Keratinocyte (primary cell): Measurements from ENCODE around the gene SPX. TPM values are rescaled to one million over a fixed set of nuclear protein-coding genes. Genes with fewer than 3 reads are reported as not detected.

Experiments
- DNase-seq: peaks from one replicate; pipeline ENCODE4 v3.0.0-alpha.2; 2011; ENCODE audit warnings: low read depth, missing footprints, low spot score
- FAIRE-seq: peaks from 2 replicates; lab custom pipeline; 2011; peaks lifted over from hg19 to GRCh38; lab: Jason Lieb, UNC
- H2AFZ ChIP-seq: 2 replicates; pipeline ENCODE4 v1.6.0; 2012; ENCODE audit warnings: low read length, control low read depth, inconsistent platforms; ENCODE audit not compliant: control insufficient read depth
- H3K27ac ChIP-seq: 2 replicates; pipeline ENCODE4 v1.5.1; 2011; ENCODE audit warnings: low read length; ENCODE audit not compliant: control insufficient read depth, insufficient read depth
- H3K27me3 ChIP-seq: 3 replicates; pipeline ENCODE4 v1.6.0; 2011; ENCODE audit warnings: low read length; ENCODE audit not compliant: control insufficient read depth, insufficient read depth; ENCODE audit errors: extremely low read depth
- H3K36me3 ChIP-seq, 2 experiments: 2 replicates in 1 of 2; 3 replicates in 1 of 2; pipeline ENCODE4 v1.5.1; 2011; ENCODE audit warnings: low read length in 2 of 2, mild to moderate bottlenecking in 1 of 2; ENCODE audit not compliant: control insufficient read depth in 2 of 2, insufficient read depth in 2 of 2; ENCODE audit errors: extremely low read depth in 1 of 2
- H3K4me1 ChIP-seq: 3 replicates; pipeline ENCODE4 v1.5.1; 2011; ENCODE audit warnings: low read length; ENCODE audit not compliant: control insufficient read depth, insufficient read depth; ENCODE audit errors: extremely low read depth
- H3K4me2 ChIP-seq: 3 replicates; pipeline ENCODE4 v1.6.0; 2011; ENCODE audit warnings: low read depth, low read length; ENCODE audit not compliant: control insufficient read depth, insufficient read depth; ENCODE audit errors: extremely low read depth
- H3K4me3 ChIP-seq, 3 experiments: fragments of 200-600 bp in 1 of 3; sonication (generic) in 1 of 3; 2 replicates in 2 of 3; 3 replicates in 1 of 3; pipeline ENCODE4 v1.5.1; 2011 to 2016; ENCODE audit warnings: low read length in 3 of 3, mild to moderate bottlenecking in 3 of 3, control low read depth in 2 of 3, inconsistent platforms in 1 of 3, low read depth in 1 of 3, mixed read lengths in 1 of 3, mixed run types in 1 of 3, moderate library complexity in 1 of 3; ENCODE audit not compliant: control insufficient read depth in 2 of 3, insufficient read depth in 2 of 3; ENCODE audit errors: extremely low read depth in 1 of 3
- H3K79me2 ChIP-seq: 2 replicates; pipeline ENCODE4 v1.6.0; 2012; ENCODE audit warnings: low read length; ENCODE audit not compliant: control insufficient read depth, insufficient read depth
- H3K9ac ChIP-seq: 3 replicates; pipeline ENCODE4 v1.6.0; 2011; ENCODE audit warnings: low read length; ENCODE audit not compliant: control insufficient read depth, insufficient read depth; ENCODE audit errors: extremely low read depth
- H3K9me1 ChIP-seq: 3 replicates; pipeline ENCODE4 v1.6.0; 2011; ENCODE audit warnings: low read length; ENCODE audit not compliant: control insufficient read depth, insufficient read depth; ENCODE audit errors: extremely low read depth
- H3K9me3 ChIP-seq: 2 replicates; pipeline ENCODE4 v1.5.1; 2012; ENCODE audit warnings: low read depth, low read length; ENCODE audit not compliant: control insufficient read depth
- H4K20me1 ChIP-seq: 3 replicates; pipeline ENCODE4 v1.6.0; 2011; ENCODE audit warnings: low read length; ENCODE audit not compliant: control insufficient read depth, insufficient read depth; ENCODE audit errors: extremely low read depth
- CTCF ChIP-seq, 3 experiments: IDR thresholded peaks in 1 of 3; conservative IDR thresholded peaks in 1 of 3; optimal IDR thresholded peaks in 1 of 3; 2 replicates in 2 of 3; 3 replicates in 1 of 3; pipeline versions ENCODE3 to v1.5.1; 2011; ENCODE audit warnings: low read length in 3 of 3, mild to moderate bottlenecking in 3 of 3, moderate library complexity in 2 of 3, control low read depth in 1 of 3, inconsistent platforms in 1 of 3; ENCODE audit not compliant: insufficient read depth in 2 of 3; ENCODE audit errors: extremely low read depth in 1 of 3
- EZH2 ChIP-seq: IDR thresholded peaks from one replicate; pipeline ENCODE4 v1.6.1; 2012; ENCODE audit warnings: inconsistent platforms, mild to moderate bottlenecking, low read length, moderate library complexity
- dilution Hi-C: fragments of 300-500 bp; cut with MboI; formaldehyde crosslinking; loops from one replicate; pipeline ENCODE4 v1.7.0; 2020; ENCODE audit warnings: low sequenced_read_pairs; ENCODE audit not compliant: extremely low pct_ligation_motif_present
- polyA plus RNA-seq, 5 experiments: library from polyadenylated mRNA; depleted of rRNA in 3 of 5; stranded (reverse) in 3 of 5; stranded (forward) in 1 of 5; unstranded in 1 of 5; fragments of >200 nt; gene quantifications; 1 replicate in 1 of 5; 2 replicates in 3 of 5; 3 replicates in 1 of 5; pipeline versions ENCODE4 v1.2.1 to v1.2.3, GENCODE V29; 2011 to 2012; ENCODE audit warnings: missing spikeins in 2 of 5, low read depth in 1 of 5, low replicate concordance in 1 of 5

The SPX gene
- polyA plus RNA-seq, 1 donor (not counting 4 experiments of a cell fraction or from before 2014, with no cell fraction given) = 0.12 TPM

GRCh38 chr12:21529456-21529855, 3.4 kb downstream of the SPX start:
- Histone ChIP-seq H4K20me1 (no peaks in the 10 kb centered on the region), H3K27ac (no peak overlapping the region), H3K9ac (no peak overlapping the region), H3K4me1 (no peaks in the 10 kb centered on the region), H3K4me3 (no peak overlapping the region), H2AFZ (no peak overlapping the region), H3K9me1 (no peaks in the 10 kb centered on the region), H3K36me3 (no peaks in the 10 kb centered on the region), H3K27me3 (peaks cover 27% of the 10 kb centered on the region), H3K79me2 (no peaks in the 10 kb centered on the region), H3K9me3 (no peaks in the 10 kb centered on the region), H3K4me2 (no peak overlapping the region)
- DNase-seq (no peak), FAIRE-seq (no peak)
- TF ChIP-seq EZH2 = no peak
- TF ChIP-seq CTCF (optimal IDR thresholded peaks at IDR 0.05 in 1 of 3, IDR thresholded peaks at IDR 0.05 in 1 of 3, conservative IDR thresholded peaks at IDR 0.05 in 1 of 3; ENCODE audit: extremely low read depth in 1 of 3, insufficient read depth in 2 of 3, low read length in 3 of 3) = no peak
- dilution Hi-C loops = no loop called here

GRCh38 chr12:21538061-21538653, 12.1 kb downstream of the SPX start:
- no peak overlapping the region for H3K4me3 ChIP-seq
- H3K79me2 ChIP-seq = no peaks in the 10 kb centered on the region
- H3K27me3 ChIP-seq = no peaks in the 10 kb centered on the region
- H4K20me1 ChIP-seq = no peaks in the 10 kb centered on the region
- H3K9me3 ChIP-seq = no peaks in the 10 kb centered on the region
- H3K36me3 ChIP-seq = no peaks in the 10 kb centered on the region
- peak; percentile 13 for FAIRE-seq
- no peak overlapping the region for H3K27ac ChIP-seq
- no peaks in the 10 kb centered on the region for H3K4me1 ChIP-seq
- H3K9me1 ChIP-seq = no peaks in the 10 kb centered on the region
- dilution Hi-C loops = no loop called here
- no peak overlapping the region for H3K9ac ChIP-seq
- no peak overlapping the region for H3K4me2 ChIP-seq
- H2AFZ ChIP-seq = no peak overlapping the region
- no peak for DNase-seq
- TF ChIP-seq EZH2 = no peak

- FAIRE-seq = no peak
- dilution Hi-C loops = no loop called here
- no peak for DNase-seq
Measured at GRCh38 chr12:21539797-21540196, 13.7 kb downstream of the SPX start.

More at GRCh38 chr12:21539797-21540196, 13.7 kb downstream of the SPX start:
- H3K9ac ChIP-seq = no peak overlapping the region
- H3K79me2 ChIP-seq = no peaks in the 10 kb centered on the region
- no peaks in the 10 kb centered on the region for H3K27me3 ChIP-seq
- H3K4me1 ChIP-seq = no peaks in the 10 kb centered on the region
- no peaks in the 10 kb centered on the region for H3K9me3 ChIP-seq
- H3K36me3 ChIP-seq = no peaks in the 10 kb centered on the region
- no peak overlapping the region for H3K4me2 ChIP-seq
- H2AFZ ChIP-seq = no peak overlapping the region
- no peak for TF ChIP-seq CTCF (optimal IDR thresholded peaks at IDR 0.05 in 1 of 3, IDR thresholded peaks at IDR 0.05 in 1 of 3, conservative IDR thresholded peaks at IDR 0.05 in 1 of 3; ENCODE audit: extremely low read depth in 1 of 3, insufficient read depth in 2 of 3, low read length in 3 of 3)
- TF ChIP-seq EZH2 = no peak
- H4K20me1 ChIP-seq = no peaks in the 10 kb centered on the region
- no peaks in the 10 kb centered on the region for H3K9me1 ChIP-seq
- no peak overlapping the region for H3K4me3 ChIP-seq
- no peak overlapping the region for H3K27ac ChIP-seq
